ENCODE results near the gene TEX51.

TEX51 gene

DNA sequence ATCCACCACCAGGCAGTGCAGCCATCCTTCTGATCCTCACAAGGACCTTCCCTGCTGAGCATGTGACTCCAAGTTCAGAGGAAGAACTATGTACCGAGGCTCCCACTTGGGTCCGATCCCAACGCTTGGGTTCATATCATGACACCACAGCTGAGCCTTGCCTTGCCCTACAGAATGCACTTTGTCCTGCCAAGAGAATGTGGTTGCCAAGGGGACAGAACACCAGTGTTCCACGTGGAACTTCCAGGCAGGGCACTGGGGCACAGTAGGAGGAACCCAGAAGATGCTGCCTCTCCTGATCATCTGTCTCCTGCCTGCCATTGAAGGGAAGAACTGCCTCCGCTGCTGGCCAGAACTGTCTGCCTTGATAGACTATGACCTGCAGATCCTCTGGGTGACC lies at the start of gene TEX51:
TEX51 (plus strand) TSS at position 255 of the 400 bp plus-strand sequence; CDS start at position 284, 29 bp downstream.
- no peak for DNase-seq (ENCODE audit: low read depth, low spot score)

DNA sequence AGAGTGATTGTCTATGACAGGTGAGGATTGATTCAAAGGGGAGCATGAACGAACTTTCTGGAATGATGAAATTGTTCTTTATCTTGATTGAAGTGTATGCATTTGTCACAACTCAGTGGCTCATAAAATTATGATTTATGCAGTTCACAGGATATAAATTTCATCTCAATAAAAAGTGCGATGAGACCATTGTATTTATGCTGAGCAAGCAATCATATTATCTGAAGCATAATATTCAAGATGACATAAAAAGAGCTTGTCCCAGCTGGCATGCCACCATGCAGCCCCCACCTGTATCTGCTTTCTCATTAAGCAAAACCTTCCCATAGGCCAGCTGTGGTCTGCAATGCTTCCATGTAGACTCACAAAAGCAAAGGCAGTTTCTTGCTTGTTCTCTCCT lies 49.6 kb upstream of the TEX51 start:
- DNase-seq (ENCODE audit: low read depth, low spot score), result no peak

DNA sequence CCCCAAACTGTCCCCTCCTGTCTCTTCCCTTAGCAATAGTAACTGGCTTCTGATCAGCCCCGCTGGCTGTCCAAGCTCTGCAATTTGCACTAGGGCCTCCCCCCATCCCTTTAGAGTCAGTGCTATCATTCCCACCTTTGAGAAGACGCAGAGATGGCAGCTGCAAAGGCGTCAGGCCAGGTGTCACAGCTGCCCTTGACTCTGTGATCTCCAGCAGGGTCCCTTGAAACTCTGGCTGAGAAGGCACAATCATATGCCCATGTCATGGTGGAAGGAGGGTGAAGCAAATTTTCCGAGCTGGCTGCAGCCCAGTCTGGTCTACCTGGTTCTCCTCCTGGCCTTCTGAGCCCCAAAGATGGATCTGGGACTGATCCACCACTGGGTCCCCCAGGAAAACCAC lies 49.2 kb upstream of the TEX51 start:
- DNase-seq (ENCODE audit: low read depth, low spot score), result no peak

DNA sequence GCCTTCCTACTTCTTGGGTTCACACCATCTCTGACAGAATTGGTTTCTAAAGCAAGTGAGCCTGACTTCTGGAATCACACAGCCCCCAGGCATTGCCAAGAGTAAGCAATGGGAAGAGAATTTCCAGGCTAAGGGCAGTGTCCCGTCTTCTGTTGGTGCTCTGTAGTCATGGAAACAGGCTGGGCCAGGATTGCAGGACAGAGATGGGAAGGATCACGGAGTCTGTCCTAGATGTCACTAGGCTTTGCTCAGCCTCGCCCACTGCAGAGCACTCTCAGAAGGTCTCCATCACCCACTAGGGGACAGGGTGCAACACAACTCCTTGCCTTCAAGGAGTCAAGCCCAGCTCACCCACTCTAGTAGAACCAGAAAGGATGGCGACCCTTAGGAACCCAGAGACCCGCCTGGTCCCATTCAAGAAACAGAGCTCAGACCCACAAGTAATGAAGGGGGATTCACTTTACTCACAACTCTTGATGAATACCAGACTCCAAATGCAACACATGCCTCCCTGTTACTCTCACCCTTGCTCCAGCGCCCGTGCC lies 48.6 kb upstream of the TEX51 start:
- DNase-seq (ENCODE audit: low read depth, low spot score), result no peak

DNA sequence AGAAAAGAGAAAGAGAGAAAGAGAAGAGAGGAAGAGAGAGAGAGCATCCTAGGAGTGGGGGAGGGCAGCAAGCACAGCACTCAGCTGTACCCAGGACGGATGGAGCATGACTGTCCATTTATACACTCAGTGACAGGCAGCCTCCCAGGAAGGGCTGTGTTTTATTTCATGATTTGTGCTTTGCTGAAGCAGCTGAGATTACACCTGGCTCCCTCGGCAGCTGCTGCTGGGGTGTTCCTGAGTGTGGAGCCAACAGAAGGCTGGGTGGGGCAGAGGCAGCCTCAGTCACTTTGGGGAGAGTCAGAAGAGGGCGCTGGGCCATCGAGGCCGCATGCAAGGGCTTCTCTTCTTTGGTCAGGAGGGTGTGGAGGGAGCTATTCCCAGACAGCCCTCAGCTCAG lies 47.8 kb upstream of the TEX51 start:
- DNase-seq (ENCODE audit: low read depth, low spot score), result no peak

DNA sequence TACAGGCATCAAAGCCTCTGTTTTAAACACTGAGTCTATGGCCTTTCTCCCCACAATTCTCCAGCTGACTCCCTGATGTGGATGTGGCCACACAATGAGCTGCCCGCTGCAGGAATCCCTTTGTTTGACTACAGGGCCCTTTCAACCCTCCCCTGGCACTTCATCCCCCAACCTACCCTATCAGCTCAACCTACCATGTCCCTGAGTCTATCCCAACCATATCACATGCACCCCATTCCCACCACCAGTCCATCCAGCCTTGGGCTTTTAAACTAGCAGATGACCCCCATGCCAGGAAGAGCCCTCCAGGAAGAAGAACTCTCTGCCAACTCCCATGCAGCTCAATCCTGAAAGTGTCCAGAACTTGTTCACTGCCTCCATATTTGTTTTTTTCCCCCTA lies 46.9 kb upstream of the TEX51 start:
- no peak for DNase-seq (ENCODE audit: low read depth, low spot score)

DNA sequence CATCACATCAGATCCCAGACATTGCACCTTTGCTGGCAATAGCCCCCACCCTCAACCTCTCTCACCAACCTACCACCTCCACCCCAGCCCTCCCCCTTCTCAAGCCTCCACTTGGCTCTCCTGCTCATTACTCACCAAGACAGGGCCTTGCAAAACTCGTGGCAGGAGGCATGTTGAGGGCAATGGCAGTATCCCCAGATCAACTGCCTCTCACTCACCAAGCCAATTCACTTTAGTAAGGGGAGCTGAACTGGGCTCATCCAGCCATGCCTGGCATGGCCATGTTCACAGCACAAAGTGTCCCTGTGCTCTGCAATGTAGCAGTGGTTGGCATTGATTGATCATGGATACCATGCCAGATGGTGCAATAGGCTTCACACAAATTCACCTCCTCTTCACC lies 46.3 kb upstream of the TEX51 start:
- no peak for DNase-seq (ENCODE audit: low read depth, low spot score)

DNA sequence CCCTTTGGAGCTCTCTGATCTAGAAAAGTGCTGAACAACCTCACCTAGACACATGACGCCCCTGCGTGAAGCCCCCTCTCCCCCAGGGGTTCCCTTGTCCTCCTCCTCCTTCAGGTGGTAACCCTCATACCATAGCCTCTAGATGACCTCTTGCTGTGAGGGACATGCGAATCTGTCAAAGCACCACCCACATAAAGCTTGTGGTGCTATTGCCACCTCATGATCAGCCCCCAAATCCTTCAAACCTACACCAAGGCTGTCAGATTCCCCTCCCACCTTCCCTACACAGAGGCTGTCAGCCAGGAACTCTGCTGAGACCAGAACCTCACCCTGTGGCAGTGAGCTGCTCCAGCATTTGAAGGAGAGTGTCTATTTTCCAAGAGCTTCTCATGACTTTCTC lies 43.1 kb upstream of the TEX51 start:
- DNase-seq (ENCODE audit: low read depth, low spot score), result no peak

DNA sequence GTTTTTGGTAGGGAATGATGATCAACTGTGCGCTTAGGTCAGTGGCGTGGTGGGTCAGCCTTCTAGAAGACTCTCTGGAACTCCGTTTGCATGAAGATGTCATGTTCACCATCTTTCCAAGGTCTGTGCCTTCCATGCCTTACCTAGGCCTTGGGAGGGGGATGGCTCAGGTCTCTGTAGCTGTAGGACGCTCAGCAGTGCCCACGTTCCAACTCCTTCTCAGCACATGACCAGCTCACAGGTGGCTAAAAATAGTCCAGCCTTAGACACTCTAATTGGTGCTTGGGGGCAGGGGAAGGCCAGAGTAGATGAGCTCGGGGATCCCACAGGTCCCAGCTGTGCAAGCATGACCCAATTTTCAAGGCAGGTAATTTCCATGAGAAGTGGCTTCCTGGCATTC lies 42.3 kb upstream of the TEX51 start:
- no peak for DNase-seq (ENCODE audit: low read depth, low spot score)

DNA sequence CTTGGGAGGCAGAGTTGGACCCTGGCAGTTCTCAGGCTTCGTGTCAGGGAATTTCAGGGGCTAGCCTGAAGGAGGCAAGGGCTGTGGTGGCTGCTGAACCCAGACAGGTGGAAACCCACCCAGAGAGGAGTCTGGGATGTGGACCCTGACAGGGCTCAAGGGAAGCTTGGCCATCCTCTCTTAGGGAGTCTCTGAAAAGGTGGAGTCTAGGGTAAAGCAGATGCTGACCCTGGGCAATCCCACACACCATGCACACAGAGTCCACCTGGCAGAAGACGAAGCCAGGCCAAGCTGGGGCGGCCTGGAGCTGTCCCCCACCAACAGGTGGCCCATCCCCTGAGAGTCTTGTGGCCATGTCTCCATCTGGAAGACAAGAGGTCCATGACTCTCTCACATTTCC lies 41.2 kb upstream of the TEX51 start:
- no peak for DNase-seq (ENCODE audit: low read depth, low spot score)

DNA sequence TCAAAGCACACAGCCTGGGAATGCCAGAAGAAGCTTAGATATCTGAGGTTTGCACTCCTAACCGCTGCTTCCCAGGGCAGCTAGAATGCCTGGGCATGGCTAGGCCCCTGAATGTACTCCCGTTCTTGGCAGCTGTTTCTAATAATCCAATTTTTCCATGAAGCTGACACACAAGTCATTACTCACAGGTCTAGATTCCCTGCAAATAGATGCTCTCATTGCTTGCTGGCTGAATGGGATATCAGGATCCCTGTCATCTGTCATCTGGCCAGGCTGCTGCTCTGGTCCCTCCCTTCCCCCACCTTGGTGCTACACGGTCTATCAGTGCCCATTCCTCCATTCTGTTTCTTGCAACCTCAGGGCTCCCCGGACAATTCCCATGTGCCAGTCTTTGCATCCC lies 40.7 kb upstream of the TEX51 start:
- no peak for DNase-seq (ENCODE audit: low read depth, low spot score)

DNA sequence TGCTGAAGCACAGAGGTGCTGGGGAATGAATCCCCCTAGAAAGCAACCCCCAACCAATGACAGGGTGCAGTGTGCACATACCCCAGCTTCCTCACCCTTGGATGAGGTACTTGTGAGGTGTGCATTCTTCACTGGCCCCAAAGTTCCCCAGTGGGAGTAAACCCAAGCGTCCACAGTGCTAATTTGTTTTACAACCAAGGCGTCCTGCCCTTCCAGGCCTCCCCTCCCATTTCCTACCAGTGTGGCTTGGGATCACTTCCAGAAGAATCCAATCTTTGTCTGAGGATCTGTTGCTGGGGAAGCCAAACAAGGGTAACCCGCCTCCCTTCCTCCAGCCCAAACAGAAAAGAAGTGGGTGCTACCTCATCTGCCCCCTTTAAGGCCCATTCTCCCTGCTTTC lies 40.3 kb upstream of the TEX51 start:
- no peak for DNase-seq (ENCODE audit: low read depth, low spot score)

DNA sequence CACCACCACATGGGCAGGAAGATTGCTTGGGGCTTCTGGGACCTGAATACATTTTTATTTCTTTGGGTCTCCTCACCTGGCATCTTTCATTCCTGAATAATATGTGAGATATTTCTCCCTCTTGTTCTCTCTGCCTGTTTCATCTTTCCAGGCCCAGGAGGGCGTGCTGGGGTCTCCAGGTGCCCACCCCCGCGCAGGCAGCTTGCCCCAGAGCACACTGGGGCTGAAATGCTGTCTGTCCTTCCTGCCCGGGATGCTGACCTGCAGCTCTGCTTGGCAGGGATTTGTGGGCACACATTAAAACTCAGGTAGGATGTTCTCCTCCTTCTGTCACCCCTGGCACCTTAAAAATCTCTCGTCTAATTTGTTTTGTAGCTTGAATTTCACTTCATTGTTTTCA lies 39.7 kb upstream of the TEX51 start:
- DNase-seq (ENCODE audit: low read depth, low spot score), result no peak

DNA sequence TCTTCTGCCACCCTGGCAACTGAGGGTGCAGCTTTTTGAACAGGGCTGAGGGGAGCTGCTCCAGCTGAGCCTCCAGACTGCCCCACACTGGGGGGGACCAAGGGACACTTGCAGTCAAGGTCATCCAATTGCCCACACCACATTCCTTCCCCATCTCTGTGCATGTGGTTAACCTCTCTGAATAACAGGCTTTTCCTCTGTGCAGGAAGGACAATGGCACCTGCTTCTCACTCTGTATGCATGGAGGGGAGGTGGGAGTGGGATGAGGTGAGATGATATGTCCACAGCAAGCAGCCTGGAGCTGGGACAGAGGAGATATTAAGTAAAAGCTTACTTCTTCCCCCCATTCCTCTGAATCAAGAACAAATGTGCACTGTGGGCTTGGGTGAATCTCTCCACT lies 39.1 kb upstream of the TEX51 start:
- DNase-seq (ENCODE audit: low read depth, low spot score), result no peak

DNA sequence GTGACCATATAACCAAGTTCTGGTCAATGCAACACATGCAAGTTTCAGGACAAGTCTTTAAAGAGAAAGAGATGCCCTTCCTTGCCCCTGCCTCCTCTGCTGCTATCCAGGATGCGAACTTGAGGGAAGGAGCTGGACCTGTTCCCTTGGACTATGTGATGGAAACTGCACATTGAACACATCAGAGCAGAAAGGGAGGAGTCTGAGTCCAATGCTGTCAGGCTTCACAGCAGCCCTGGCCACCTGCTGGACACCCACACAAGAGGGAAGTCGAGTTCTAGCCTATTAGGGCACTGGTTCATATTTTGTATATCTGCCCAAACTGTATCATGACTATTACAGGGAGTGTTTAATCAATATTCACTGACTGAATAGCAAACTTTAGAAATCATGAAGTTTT lies 38.3 kb upstream of the TEX51 start:
- DNase-seq (ENCODE audit: low read depth, low spot score), result no peak

DNA sequence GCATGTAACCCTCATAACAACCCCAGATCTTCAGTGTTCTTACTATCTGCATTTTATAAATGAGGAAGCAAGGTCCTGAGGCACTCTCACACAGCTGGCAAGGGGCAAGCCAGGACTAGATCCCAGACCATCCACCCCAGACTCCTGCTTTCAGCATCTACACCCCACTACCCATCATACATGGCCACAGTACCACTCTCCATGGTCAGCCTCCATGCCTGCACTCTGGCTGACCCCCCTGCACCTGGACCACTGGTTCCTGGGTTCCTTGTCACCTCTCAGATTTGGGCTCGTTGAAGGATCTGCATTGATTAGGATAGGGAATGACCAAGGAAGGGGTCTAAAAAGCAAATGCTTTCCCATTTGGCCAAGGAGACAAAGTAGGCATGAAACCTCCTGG lies 36.0 kb upstream of the TEX51 start:
- DNase-seq (ENCODE audit: low read depth, low spot score), result no peak

DNA sequence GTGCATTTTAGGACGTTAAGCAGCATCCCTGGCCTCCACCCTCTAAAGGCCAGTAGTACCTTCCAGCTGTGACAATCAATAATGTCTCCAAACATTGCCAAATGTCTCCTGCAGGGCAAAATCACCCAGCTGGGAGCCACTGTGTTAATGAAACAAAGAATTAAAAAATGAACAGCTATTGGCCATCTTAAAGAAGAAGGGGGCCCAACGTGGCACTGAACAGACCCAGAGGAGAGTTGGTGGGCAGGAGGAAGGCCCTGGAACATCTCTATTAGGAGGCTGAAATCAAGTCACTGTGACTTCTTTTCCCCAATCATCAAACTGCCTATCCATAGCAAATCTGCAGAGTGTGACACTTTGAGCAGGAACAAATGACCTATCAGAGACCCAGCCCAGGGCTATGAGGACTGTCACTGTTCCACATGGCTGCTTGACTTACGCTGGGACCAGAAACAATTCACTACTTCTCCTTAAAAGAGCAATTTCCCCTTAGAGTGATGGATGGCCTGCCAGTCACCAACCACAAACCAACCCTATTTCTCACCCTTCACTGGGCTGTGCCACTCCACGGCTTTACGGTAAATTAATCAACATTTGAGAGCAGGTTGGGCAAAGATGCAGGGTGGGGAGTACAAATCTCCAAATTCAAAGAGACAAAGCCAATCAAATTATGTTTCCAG lies 35.2 kb upstream of the TEX51 start:
- no peak for DNase-seq (ENCODE audit: low read depth, low spot score)

DNA sequence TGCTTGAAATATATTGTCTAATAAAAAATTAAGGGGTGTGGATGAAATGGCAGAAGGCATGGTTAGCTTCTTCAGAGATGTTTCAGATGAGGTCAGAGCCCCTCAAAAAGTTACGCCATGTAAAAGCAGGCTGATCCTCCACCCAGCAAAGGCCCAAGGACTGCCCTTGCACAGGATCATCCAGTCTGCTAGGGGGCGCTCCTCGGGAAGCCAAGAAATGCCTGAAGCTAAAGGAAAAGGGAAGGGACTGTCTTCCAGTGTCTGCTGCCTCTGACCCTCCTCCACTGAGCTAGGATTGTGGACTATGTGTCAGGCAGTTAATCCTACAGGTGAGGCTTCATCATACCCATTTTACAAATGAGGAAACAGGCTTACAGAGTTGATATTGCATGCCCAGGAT lies 33.8 kb upstream of the TEX51 start:
- no peak for DNase-seq (ENCODE audit: low read depth, low spot score)

DNA sequence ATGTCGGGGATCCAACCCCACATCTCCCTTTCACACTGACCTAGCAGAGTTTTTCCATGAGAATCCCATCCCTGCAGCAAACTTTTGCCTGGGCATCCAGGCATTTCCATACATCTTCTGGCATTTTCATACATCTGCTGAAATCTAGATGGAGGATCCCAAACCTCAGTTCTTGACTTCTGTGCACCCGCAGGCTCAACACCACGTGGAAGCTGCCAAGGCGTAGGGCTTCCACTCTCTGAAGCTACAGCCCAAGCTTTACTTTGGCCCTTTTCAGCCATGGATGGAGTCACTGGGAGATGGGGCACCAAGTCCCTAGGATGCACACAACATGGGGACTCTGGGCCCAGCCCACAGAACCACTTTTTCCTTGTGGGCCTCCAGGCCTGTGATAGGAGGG lies 32.2 kb upstream of the TEX51 start:
- no peak for DNase-seq (ENCODE audit: low read depth, low spot score)

DNA sequence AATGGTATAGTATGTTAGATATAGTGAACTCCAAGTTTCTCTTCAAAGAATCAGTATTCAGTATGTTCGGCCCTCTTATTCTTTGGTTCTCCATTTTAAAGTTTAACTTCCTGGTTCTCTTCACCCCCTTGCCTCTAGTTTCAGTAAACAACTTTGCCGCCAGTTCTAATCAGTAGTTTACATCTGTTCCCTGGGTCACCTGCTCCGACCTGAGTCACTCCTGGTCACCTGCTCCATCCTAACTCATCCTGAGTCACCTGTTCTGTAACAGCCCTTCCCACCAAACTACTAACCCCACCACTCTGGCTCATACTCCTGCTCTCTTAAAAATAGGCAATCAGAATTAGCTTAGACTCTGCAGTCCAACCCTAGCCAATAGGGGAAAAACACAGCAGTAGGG lies 23.7 kb upstream of the TEX51 start:
- no peak for DNase-seq (ENCODE audit: low read depth, low spot score)

DNA sequence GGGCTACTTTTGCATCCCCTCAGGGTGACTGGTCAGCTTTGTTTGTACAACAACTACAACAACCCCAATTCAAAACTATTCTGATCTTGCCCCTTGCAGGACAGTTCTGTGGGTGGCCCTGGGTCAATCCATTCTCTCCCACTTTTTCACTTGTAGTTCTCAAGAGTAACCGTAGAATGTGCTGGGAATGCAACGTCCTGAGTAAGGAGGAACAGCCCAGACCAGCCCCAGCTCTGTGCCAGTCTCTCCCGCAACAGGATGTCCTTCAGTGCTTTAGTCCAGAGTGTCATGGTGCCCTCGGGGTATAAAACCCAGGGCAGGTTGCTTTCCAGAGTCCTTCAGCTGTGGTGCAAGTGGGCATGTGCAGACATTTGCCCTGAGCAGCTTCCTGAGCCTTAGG lies 22.1 kb upstream of the TEX51 start:
- no peak for DNase-seq (ENCODE audit: low read depth, low spot score)

DNA sequence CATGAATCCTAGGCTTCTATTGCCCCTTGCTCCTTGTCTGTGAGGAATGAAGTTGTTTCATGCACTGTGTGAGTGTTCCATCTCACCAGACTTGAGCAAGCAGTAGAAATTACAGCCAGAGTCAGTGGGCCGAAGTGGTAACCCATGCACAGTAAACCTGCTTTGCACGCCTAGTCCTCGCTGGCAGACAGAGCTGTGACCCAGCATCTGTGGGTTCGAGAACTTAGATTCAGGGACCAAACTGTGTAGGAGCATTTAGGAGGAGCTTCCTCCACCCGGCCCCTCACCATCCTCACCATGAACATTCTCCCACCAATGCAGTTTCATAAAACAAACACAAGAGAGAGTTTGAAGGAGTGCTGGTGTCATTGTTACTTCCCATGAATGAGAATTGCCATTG lies 21.6 kb upstream of the TEX51 start:
- no peak for DNase-seq (ENCODE audit: low read depth, low spot score)

DNA sequence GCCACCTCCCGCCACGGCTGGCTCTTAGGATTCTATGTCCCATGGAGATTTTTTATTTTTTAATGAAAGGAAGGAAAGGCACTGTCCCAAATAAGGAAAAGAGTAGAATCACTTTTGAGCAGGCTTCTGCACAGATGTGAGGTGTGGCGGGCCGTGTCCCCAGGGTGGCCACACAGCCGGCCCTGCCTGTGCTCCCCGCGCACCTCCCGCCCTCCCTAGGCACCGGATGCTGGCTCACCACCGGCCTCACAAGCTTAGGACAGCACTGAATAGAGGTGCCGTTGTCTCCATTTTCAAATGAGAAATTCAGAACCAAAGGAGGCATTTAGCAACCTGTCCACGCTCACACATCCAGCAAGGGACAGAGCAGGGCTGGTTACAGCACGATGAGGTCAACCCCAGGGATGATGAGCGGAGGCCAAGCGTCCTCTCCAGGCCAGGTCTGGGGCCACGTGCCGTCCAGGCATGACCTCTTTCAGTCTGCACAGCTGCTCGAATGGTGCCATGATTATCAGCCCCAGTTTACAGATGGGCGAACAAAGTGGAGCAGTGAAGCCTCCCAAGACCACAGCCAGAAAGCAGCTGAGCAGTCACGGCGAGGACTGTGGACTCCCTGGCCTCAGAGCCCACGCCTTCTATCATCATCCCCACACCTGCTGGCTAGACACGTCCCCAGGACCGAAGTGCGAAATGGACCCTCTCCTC lies 20.7 kb upstream of the TEX51 start:
- no peak for DNase-seq (ENCODE audit: low read depth, low spot score)

Data from smooth muscle cell of the brain vasculature (primary cell).